Smooth muscle cell (in vitro differentiated cells): ENCODE measurements around the gene P2RX1. TPM values are rescaled to one million over a fixed set of nuclear protein-coding genes. Genes with fewer than 3 reads are reported as not detected.

ENCODE experiments used
- DNase-seq: peaks from one replicate; lab custom pipeline; 2025; ENCODE audit not compliant: unreplicated experiment; lab: John Stamatoyannopoulos, UW
- H2AFZ ChIP-seq: fragments of 200-600 bp; sonication (generic); 2 replicates; pipeline ENCODE4 v1.6.0; 2016; ENCODE audit warnings: antibody characterized with exemption, low read depth, mild to moderate bottlenecking
- H3F3A ChIP-seq: fragments of 200-600 bp; sonication (generic); 2 replicates; pipeline ENCODE4 v1.6.0; 2017; ENCODE audit warnings: antibody characterized with exemption, low read depth
- H3K27ac ChIP-seq: fragments of 200-600 bp; sonication (generic); 2 replicates; pipeline ENCODE4 v1.5.1; 2016; ENCODE audit warnings: low read depth, mild to moderate bottlenecking
- H3K27me3 ChIP-seq: fragments of 200-600 bp; sonication (generic); 2 replicates; pipeline ENCODE4 v1.6.1; 2016; ENCODE audit warnings: low read depth, mild to moderate bottlenecking
- H3K36me3 ChIP-seq: fragments of 200-600 bp; sonication (generic); 2 replicates; pipeline ENCODE4 v1.5.1; 2016; ENCODE audit warnings: low read depth
- H3K4me1 ChIP-seq: fragments of 200-600 bp; sonication (generic); 2 replicates; pipeline ENCODE4 v1.5.1; 2016; ENCODE audit warnings: low read depth
- H3K4me2 ChIP-seq: fragments of 200-600 bp; sonication (generic); 2 replicates; pipeline ENCODE4 v1.6.0; 2016; ENCODE audit warnings: mild to moderate bottlenecking
- H3K4me3 ChIP-seq: fragments of 200-600 bp; sonication (generic); 2 replicates; pipeline ENCODE4 v1.5.1; 2016; ENCODE audit warnings: mild to moderate bottlenecking
- H3K79me2 ChIP-seq: fragments of 200-600 bp; sonication (generic); 2 replicates; pipeline ENCODE4 v1.6.0; 2016; ENCODE audit warnings: low read depth, mild to moderate bottlenecking
- H3K9ac ChIP-seq: fragments of 200-600 bp; sonication (generic); 2 replicates; pipeline ENCODE4 v1.6.0; 2016; ENCODE audit warnings: low read depth
- H3K9me3 ChIP-seq: fragments of 200-600 bp; sonication (generic); replicated peaks from 2 replicates; pipeline ENCODE4 v1.5.1; 2016; ENCODE audit warnings: low read depth
- H4K20me1 ChIP-seq: fragments of 200-600 bp; sonication (generic); 2 replicates; pipeline ENCODE4 v1.6.0; 2016; ENCODE audit warnings: low read depth
- WGBS: methylation state at CpG from one replicate; pipeline ENCODE4 v1.1.7; 2016; ENCODE audit warnings: low lambda C conversion rate; 5-methylcytosine and 5-hydroxymethylcytosine counted together
- polyA plus RNA-seq: library from polyadenylated mRNA; unstranded; fragments of >200 nt; fragmentation: Nextera tagmentation; extraction: Ambion mirVana; gene quantifications from 2 replicates; pipeline ENCODE4 v1.2.1, GENCODE V29; 2016
- total RNA-seq: library from RNA; depleted of rRNA; stranded (reverse); fragments of >200 nt; gene quantifications from 2 replicates; pipeline ENCODE4 v1.2.3, GENCODE V29; 2014
- TF ChIP-seq, protein P1 (sequence below): fragments of 200-600 bp; sonication (generic); IDR thresholded peaks from 2 replicates; pipeline ENCODE4 v1.5.1; 2017; ENCODE audit warnings: borderline replicate concordance, mild to moderate bottlenecking, antibody characterized with exemption; ENCODE audit not compliant: insufficient read depth, poor library complexity, severe bottlenecking

The P2RX1 gene
- total and polyA plus RNA-seq, 2 experiments from 2014 or later = 1.3 to 3.2 TPM

DNA sequence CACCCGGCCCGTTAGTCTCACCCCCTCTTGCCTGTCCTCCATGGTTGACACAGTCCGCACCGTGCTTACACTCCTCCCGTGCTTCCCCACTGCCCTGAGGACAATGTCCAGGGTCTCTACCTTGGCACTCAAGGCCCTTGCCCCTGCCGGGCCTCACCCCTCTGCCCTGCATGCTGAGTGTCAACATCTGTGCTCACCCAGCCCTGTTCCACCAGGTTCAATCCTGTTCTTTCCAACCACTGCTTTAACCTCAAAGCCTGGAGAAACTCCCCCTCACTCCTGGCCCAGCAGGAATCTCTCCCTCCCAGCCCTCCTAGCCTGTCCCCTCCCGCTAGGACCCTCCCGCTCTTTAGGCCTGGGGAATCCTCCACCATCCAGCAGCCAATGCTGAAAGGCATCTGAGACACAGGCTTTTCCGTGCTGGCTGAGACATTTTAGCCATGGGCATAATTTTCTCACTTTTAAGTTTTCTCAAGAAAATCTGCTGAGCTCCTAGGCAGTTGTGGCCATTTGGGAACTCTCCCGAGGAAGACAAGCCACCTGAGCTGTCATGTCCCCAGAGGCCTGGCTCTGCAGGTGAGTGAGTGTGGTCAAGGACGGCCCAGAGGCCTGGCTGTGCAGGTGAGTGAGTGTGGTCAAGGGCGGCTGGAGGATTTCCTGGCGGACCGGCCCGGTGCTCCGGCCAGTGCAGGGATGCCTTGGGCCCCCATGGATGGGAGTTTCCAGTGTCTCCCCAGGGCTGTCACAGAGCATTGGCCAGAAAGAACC lies 10.8 kb upstream of the P2RX1 start:
- Histone ChIP-seq H3K4me1 (no peaks in the 10 kb centered on the region), H3K27me3 (no peaks in the 10 kb centered on the region), H3K27ac (no peak overlapping the region), H3K4me3 (no peak overlapping the region), H3K4me2 (no peak overlapping the region), H4K20me1 (no peaks in the 10 kb centered on the region), H3K36me3 (no peaks in the 10 kb centered on the region), H3F3A (no peaks in the 10 kb centered on the region), H3K9me3 (no peaks in the 10 kb centered on the region), H2AFZ (no peak overlapping the region), H3K9ac (no peak overlapping the region), H3K79me2 (no peaks in the 10 kb centered on the region)
- TF ChIP-seq, protein P1, sequence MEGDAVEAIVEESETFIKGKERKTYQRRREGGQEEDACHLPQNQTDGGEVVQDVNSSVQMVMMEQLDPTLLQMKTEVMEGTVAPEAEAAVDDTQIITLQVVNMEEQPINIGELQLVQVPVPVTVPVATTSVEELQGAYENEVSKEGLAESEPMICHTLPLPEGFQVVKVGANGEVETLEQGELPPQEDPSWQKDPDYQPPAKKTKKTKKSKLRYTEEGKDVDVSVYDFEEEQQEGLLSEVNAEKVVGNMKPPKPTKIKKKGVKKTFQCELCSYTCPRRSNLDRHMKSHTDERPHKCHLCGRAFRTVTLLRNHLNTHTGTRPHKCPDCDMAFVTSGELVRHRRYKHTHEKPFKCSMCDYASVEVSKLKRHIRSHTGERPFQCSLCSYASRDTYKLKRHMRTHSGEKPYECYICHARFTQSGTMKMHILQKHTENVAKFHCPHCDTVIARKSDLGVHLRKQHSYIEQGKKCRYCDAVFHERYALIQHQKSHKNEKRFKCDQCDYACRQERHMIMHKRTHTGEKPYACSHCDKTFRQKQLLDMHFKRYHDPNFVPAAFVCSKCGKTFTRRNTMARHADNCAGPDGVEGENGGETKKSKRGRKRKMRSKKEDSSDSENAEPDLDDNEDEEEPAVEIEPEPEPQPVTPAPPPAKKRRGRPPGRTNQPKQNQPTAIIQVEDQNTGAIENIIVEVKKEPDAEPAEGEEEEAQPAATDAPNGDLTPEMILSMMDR = no peak
- WGBS = 81% methylated on average over 16 of the region's 16 CpGs
- DNase-seq = no peak

DNA sequence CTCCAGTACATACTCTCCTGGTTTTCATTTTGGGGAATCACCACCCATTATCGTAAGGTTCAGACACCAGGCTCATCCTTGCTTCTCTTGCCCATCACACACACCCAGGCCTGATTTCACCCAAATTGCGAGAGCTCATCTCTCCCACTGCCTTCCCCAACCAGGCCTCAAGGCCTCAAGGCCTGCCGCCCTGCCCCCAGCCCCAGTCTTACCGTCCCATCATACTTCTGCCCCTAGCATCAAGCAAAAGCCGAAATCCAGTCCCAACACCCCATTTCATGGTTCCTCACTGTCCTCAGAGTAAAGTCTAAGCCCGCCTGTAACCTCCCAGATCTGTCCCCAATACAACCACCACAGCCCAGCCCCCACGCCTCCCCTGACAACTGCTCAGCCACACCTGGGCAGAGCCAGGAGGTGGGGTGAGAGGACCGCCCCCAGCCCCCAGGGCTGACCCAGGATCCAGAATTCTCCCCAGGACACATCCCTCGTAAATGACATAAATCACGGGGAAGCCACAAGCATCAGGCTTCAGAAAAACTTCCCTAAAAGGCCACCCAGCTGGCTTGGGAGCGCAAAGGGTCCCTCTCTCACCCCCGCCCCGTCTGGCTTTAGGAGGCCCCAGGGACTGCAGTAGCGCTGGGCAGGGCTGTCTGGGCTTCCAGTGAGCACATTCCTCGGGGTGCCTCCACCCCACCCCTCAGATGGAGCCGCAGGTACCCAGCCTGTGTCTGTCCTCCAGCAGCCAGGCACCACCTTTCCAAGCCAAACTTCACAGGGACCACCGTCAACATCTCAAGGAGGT lies 9.6 kb upstream of the P2RX1 start:
- Histone ChIP-seq H3K27ac (no peak overlapping the region), H3K79me2 (no peaks in the 10 kb centered on the region), H3K4me3 (no peak overlapping the region), H3K9ac (no peak overlapping the region), H4K20me1 (no peaks in the 10 kb centered on the region), H3K4me2 (no peak overlapping the region), H3K9me3 (no peaks in the 10 kb centered on the region), H3K27me3 (no peaks in the 10 kb centered on the region), H3K36me3 (no peaks in the 10 kb centered on the region), H2AFZ (no peak overlapping the region), H3K4me1 (no peaks in the 10 kb centered on the region), H3F3A (no peaks in the 10 kb centered on the region)
- 83% methylated on average over 17 of the region's 17 CpGs for WGBS
- no peak for DNase-seq
- TF ChIP-seq, protein P1 = no peak

DNA sequence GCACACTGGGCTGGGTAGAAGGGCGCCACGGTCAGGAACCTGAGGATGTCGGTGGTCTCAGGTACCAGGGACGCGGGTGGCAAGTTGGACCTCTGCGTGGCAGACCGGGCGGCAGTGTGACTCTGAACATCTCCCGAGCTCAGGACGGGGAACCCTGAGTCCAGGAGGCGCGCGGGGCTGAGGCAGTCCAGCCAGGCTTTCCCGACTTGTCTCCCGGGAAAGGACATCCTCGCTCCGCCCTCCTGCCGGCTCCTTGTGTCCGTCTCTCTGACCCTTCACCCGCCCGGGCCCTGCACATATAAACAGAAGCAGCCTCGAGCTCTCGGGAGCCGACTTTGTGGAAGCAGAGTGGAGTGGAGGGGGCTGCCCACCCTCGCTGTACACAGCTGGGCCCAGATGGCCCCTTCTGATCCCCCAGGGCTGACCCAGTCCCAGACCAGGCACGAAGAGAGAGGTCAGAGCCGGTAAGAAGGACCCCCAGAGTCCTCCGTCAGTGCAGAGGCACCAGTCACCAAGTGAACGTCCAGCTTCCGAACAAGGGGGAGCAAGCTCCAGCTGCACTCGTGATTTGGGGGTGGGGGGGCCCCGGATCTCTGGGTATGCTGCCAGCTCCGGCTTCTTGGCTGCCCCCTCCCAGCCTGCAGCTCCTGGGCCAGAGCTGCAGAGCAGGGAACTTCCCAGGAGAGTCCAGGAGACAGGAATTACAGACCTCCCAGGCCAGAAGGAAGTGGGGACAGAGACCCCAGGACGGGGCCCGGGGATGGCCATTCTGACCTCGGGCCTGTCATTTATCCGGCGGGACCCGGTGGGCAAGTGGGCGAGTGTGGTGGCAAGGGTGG lies 8.5 kb upstream of the P2RX1 start:
- H3K27me3 ChIP-seq = no peaks in the 10 kb centered on the region
- 84% methylated on average over 40 of the region's 40 CpGs for whole genome bisulfite sequencing
- no peak for DNase-seq
- H3K36me3 ChIP-seq = no peaks in the 10 kb centered on the region
- no peaks in the 10 kb centered on the region for H3K79me2 ChIP-seq
- no peak overlapping the region for H2AFZ ChIP-seq
- no peaks in the 10 kb centered on the region for H3K4me1 ChIP-seq
- H3F3A ChIP-seq = no peaks in the 10 kb centered on the region
- TF ChIP-seq, protein P1 = no peak
- H3K9me3 ChIP-seq = no peaks in the 10 kb centered on the region
- no peak overlapping the region for H3K9ac ChIP-seq
- H3K4me2 ChIP-seq = no peak overlapping the region
- H4K20me1 ChIP-seq = no peaks in the 10 kb centered on the region
- H3K4me3 ChIP-seq = no peak overlapping the region
- H3K27ac ChIP-seq = no peak overlapping the region
